ENCODE data around the gene ATP11A. TPM values are rescaled to one million over a fixed set of nuclear protein-coding genes. Genes with fewer than 3 reads are reported as not detected.

Gene ATP11A
- total and polyA plus RNA-seq, 9 of the 15 experiments (the other 6 are each of a cell fraction or from before 2014, with no cell fraction given): 0.38 to 34.2 (median 4.2) TPM

GRCh38 chr13:112695121-112695520 lies 5.3 kb downstream of the ATP11A start:
- ATAC-seq (no peak), FAIRE-seq (no peak), DNase-seq (ENCODE audit: extremely low read depth in 1 of 4, low spot score in 3 of 4) (no peak)
- H3K79me2 ChIP-seq (ENCODE audit: control insufficient read depth, insufficient read depth, low read length): peaks cover 86% of the 10 kb centered on the region
- H2AFZ ChIP-seq (ENCODE audit: low read depth, low read length): no peak overlapping the region
- H3K27ac ChIP-seq (ENCODE audit: extremely low read depth, low read depth, low read length): no peak overlapping the region
- in situ Hi-C loops (cut with MboI) (no loop called here), intact Hi-C loops (cut with micrococcal nuclease) (no loop called here)
- H4K20me1 ChIP-seq (replicated peaks; ENCODE audit: control insufficient read depth, insufficient read depth, low read length): peaks cover 29% of the 10 kb centered on the region
- H3K4me2 ChIP-seq (ENCODE audit: insufficient read depth, low read length): no peak overlapping the region
- H3K27me3 ChIP-seq (ENCODE audit: control insufficient read depth in 2 of 2, insufficient read depth in 2 of 2, low read length in 2 of 2): no peaks in the 10 kb centered on the region
- H3K36me3 ChIP-seq (ENCODE audit: control insufficient read depth, insufficient read depth, low read length): peaks cover 13% of the 10 kb centered on the region; the same call in 2 of the 3 replicates
- H3K9me1 ChIP-seq (ENCODE audit: control insufficient read depth, insufficient read depth, low read length): no peaks in the 10 kb centered on the region
- no peak overlapping the region for H3K9ac ChIP-seq (ENCODE audit: insufficient read depth in 1 of 2, low read depth in 2 of 2, low read length in 2 of 2)
- H3K9me3 ChIP-seq (replicated peaks; ENCODE audit: control insufficient read depth, insufficient read depth, low read depth, low read length): no peaks in the 10 kb centered on the region
- TF ChIP-seq ZNF282 (CRISPR knock-in tag; IDR thresholded peaks at IDR 0.05) (no peak), PPARD (CRISPR knock-in tag; IDR thresholded peaks at IDR 0.05) (no peak), ZSCAN29 (IDR thresholded peaks at IDR 0.05) (no peak), ZBTB43 (CRISPR knock-in tag; IDR thresholded peaks at IDR 0.05) (no peak), ZNF133 (CRISPR knock-in tag; IDR thresholded peaks at IDR 0.05) (no peak), POLR2H (tag; IDR thresholded peaks at IDR 0.05; ENCODE audit: low read depth) (no peak), ZBTB26 (CRISPR knock-in tag; IDR thresholded peaks at IDR 0.05) (no peak), BRF1 (IDR thresholded peaks at IDR 0.05; ENCODE audit: borderline replicate concordance, extremely low read depth, insufficient read length) (no peak), ZNF318 (IDR thresholded peaks at IDR 0.05; ENCODE audit: borderline replicate concordance in 1 of 2, low read depth in 1 of 2) (no peak)
- CTCF ChIA-PET (ENCODE audit: low intra/inter-chr PET ratio): no interaction called here
- H3K4me1 ChIP-seq (replicated peaks in 1 of 2; ENCODE audit: control insufficient read depth in 2 of 2, insufficient read depth in 2 of 2, low read length in 2 of 2): peaks cover 24 to 40% of the 10 kb centered on the region in 2 experiments; a peak in 4 of 5 replicates
- no TSS peak for BruUV-seq (replicated peaks)
- POLR2A ChIA-PET: interaction anchor here (1.0 kb wide), 1 partner anchor 29 kb away, joined by 4 read pairs; no protein-coding TSS in a partner anchor
- H3K4me3 ChIP-seq: no peak overlapping the region
- 78% methylated on average over 4 of the region's 4 CpGs for WGBS (ENCODE audit: insufficient coverage, low coverage, missing lambda C conversion rate)
